Uterus (tissue), 4 donors: Measurements from ENCODE around the gene PER2. TPM values are rescaled to one million over a fixed set of nuclear protein-coding genes. Genes with fewer than 3 reads are reported as not detected.

ENCODE experiments used
- DNase-seq, 2 donors: peaks; one replicate each; pipeline ENCODE4 v3.0.0-alpha.2; 2019 to 2020
- H3K27ac ChIP-seq, 2 donors: fragments of 200-600 bp; sonication (generic); 1 replicate in 1 of 2; 2 replicates in 1 of 2; pipeline ENCODE4 v1.5.1; 2016 to 2018
- H3K27me3 ChIP-seq, 2 donors: fragments of 200-600 bp; sonication (generic); one replicate each; pipeline ENCODE4 v1.5.1; 2018 to 2019; ENCODE audit warnings: control low read depth in 1 of 2
- H3K36me3 ChIP-seq, 2 donors: fragments of 200-600 bp; sonication (generic); one replicate each; pipeline ENCODE4 v1.5.1; 2019; ENCODE audit warnings: control low read depth in 1 of 2
- H3K4me1 ChIP-seq, 2 donors: fragments of 200-600 bp; sonication (generic); one replicate each; pipeline ENCODE4 v1.5.1; 2018 to 2019; ENCODE audit warnings: control low read depth in 1 of 2
- H3K4me3 ChIP-seq, 2 donors: fragments of 200-600 bp; sonication (generic); 1 replicate in 1 of 2; 2 replicates in 1 of 2; pipeline ENCODE4 v1.5.1; 2018 to 2019; ENCODE audit warnings: mild to moderate bottlenecking in 1 of 2
- H3K9me3 ChIP-seq, 2 donors: fragments of 200-600 bp; sonication (generic); one replicate each; pipeline ENCODE4 v1.5.1; 2019; ENCODE audit warnings: control low read depth in 1 of 2
- CTCF ChIP-seq, 4 experiments: fragments of 200-600 bp in 2 of 4; fragments of 450-650 bp in 2 of 4; sonication (generic) in 2 of 4; IDR thresholded peaks; one replicate each; pipeline ENCODE4 v1.5.1; 2016 to 2019; ENCODE audit warnings: antibody characterized with exemption in 4 of 4, mild to moderate bottlenecking in 2 of 4, moderate library complexity in 1 of 4
- POLR2A ChIP-seq, 2 donors: fragments of 450-650 bp; IDR thresholded peaks; one replicate each; pipeline ENCODE4 v1.6.1; 2016; ENCODE audit warnings: antibody characterized with exemption in 2 of 2, mild to moderate bottlenecking in 1 of 2, moderate library complexity in 1 of 2
- intact Hi-C: fragments of 100-400 bp; cut with DNase I; formaldehyde crosslinking; loops from one replicate; pipeline ENCODE4 v1.15.1; 2023; ENCODE audit warnings: low total_unique reads
- total RNA-seq, 4 donors: library from RNA; depleted of rRNA in 3 of 4; stranded (reverse); fragments of >200 nt in 3 of 4; gene quantifications; one replicate each; pipeline versions ENCODE4 v1.1.0 to v1.2.4, GENCODE V29; 2014 to 2023
- donor health status: DM: yes; HTN: yes; CAD: no.

The PER2 gene
- total RNA-seq, 4 donors from 2014 or later = 2.9 to 40.9 (median 19.9) TPM

- H3K4me3 ChIP-seq = peak overlapping the region; percentile 37 to 91
- no peak for DNase-seq
- H3K4me1 ChIP-seq = no peaks in the 10 kb centered on the region
- no peaks in the 10 kb centered on the region for H3K9me3 ChIP-seq
- TF ChIP-seq CTCF (IDR thresholded peaks at IDR 0.05) = no peak
- intact Hi-C loops = loop anchor here (10.0 kb wide), 1 partner anchor 61 kb away; no protein-coding TSS in a partner anchor
- H3K27me3 ChIP-seq = no peaks in the 10 kb centered on the region
- peak overlapping the region; percentile 85 to 94 for H3K27ac ChIP-seq
- H3K36me3 ChIP-seq = no peaks in the 10 kb centered on the region
Observed at GRCh38 chr2:238203973-238204683, 84.3 kb downstream of the PER2 start.

- TF ChIP-seq CTCF (IDR thresholded peaks at IDR 0.05) = peak in 1 of 4 experiments; percentile 11
- peak; percentile 78 to 91 for TF ChIP-seq POLR2A (IDR thresholded peaks at IDR 0.05)
- H3K36me3 ChIP-seq = no peaks in the 10 kb centered on the region
- intact Hi-C loops = loop anchor here (10.0 kb wide), 1 partner anchor 61 kb away; no protein-coding TSS in a partner anchor
- peak within 1 kb of the TSS; percentile 85 to 94 for H3K27ac ChIP-seq
- peak; percentile 83 to 86 for DNase-seq
- no peaks in the 10 kb centered on the region for H3K27me3 ChIP-seq
- H3K4me1 ChIP-seq = no peaks in the 10 kb centered on the region
- no peaks in the 10 kb centered on the region for H3K9me3 ChIP-seq
- H3K4me3 ChIP-seq = peak within 1 kb of the TSS; percentile 37 to 91
Observed at GRCh38 chr2:238203094-238203972, 85.1 kb downstream of the PER2 start, which contains the start of gene ILKAP. Gene ILKAP (minus strand): TSS chr2:238203695. CDS start chr2:238203553, 142 bp downstream.

- Histone ChIP-seq H3K4me1 (no peaks in the 10 kb centered on the region), H3K9me3 (no peaks in the 10 kb centered on the region), H3K27ac (peak overlapping the region; percentile 75 to 94), H3K36me3 (no peaks in the 10 kb centered on the region), H3K27me3 (no peaks in the 10 kb centered on the region), H3K4me3 (peak overlapping the region; percentile 34 to 91)
- intact Hi-C loops = loop anchor here (10.0 kb wide), 1 partner anchor 62 kb away; no protein-coding TSS in a partner anchor
- no peak for DNase-seq
- TF ChIP-seq CTCF (IDR thresholded peaks at IDR 0.05) (no peak), POLR2A (IDR thresholded peaks at IDR 0.05) (no peak)
Observed at GRCh38 chr2:238202326-238203093, 85.9 kb downstream of the PER2 start.

Other genes with a start within 250 kb of the PER2 start
- 10 to 100 TPM in 2 of 4 donors, 1 to 10 TPM in 2; 5.1 to 26.0 (median 12.8) TPM for gene SCLY, start 227.6 kb downstream of the PER2 start, total RNA-seq
- 1 to 10 TPM in 1 of 4 donors, under 1 TPM in 1, not detected in 2; 0.34 to 7.7 TPM for gene ESPNL, start 188.3 kb downstream of the PER2 start, total RNA-seq
- 1 to 10 TPM in 1 of 4 donors, under 1 TPM in 2, not detected in 1; under 0.01 to 3.3 (median 0.62) TPM for gene KLHL30, start 149.9 kb downstream of the PER2 start, total RNA-seq
- under 1 TPM in 1 of 4 donors, not detected in 3; 0.83 TPM for gene ERFE, start 129.6 kb downstream of the PER2 start, total RNA-seq
- gene ILKAP, start 84.9 kb downstream of the PER2 start, total RNA-seq = 10 to 100 TPM in 3 of 4 donors, 1 to 10 TPM in 1; 9.2 to 78.0 (median 29.1) TPM
- 10 to 100 TPM in 2 of 4 donors, 1 to 10 TPM in 1, not detected in 1; 9.5 to 33.3 (median 10.2) TPM for gene HES6, start 48.6 kb downstream of the PER2 start, total RNA-seq
- gene TRAF3IP1, start 31.9 kb upstream of the PER2 start, total RNA-seq = 10 to 100 TPM; 12.6 to 41.8 (median 27.6) TPM
- 10 to 100 TPM in 2 of 4 donors, 1 to 10 TPM in 2; 4.9 to 40.5 (median 18.6) TPM for gene ASB1, start 138.3 kb upstream of the PER2 start, total RNA-seq